Measurements from ENCODE around the gene MANEA. TPM values are rescaled to one million over a fixed set of nuclear protein-coding genes. Genes with fewer than 3 reads are reported as not detected.

Gene MANEA
- polyA plus RNA-seq, 1 donor (not counting 4 experiments of a cell fraction or from before 2014, with no cell fraction given) = 10.8 TPM

- Histone ChIP-seq H3K9me3 (ENCODE audit: control insufficient read depth, low read depth, low read length) (no peaks in the 10 kb centered on the region), H3K9ac (ENCODE audit: control insufficient read depth, extremely low read depth, insufficient read depth, low read length) (no peak overlapping the region), H3K36me3 (ENCODE audit: control insufficient read depth in 2 of 2, extremely low read depth in 1 of 2, insufficient read depth in 2 of 2, low read length in 2 of 2) (no peaks in the 10 kb centered on the region), H3K27me3 (ENCODE audit: control insufficient read depth, extremely low read depth, insufficient read depth, low read length) (no peaks in the 10 kb centered on the region), H2AFZ (ENCODE audit: control insufficient read depth, low read length) (no peak overlapping the region), H3K27ac (ENCODE audit: control insufficient read depth, insufficient read depth, low read length) (no peak overlapping the region), H3K79me2 (ENCODE audit: control insufficient read depth, insufficient read depth, low read length) (peaks cover 3% of the 10 kb centered on the region), H3K4me2 (ENCODE audit: control insufficient read depth, extremely low read depth, insufficient read depth, low read depth, low read length) (no peak overlapping the region), H3K4me1 (ENCODE audit: control insufficient read depth, extremely low read depth, insufficient read depth, low read length) (no peaks in the 10 kb centered on the region), H3K9me1 (ENCODE audit: control insufficient read depth, extremely low read depth, insufficient read depth, low read length) (no peaks in the 10 kb centered on the region), H4K20me1 (ENCODE audit: control insufficient read depth, extremely low read depth, insufficient read depth, low read length) (no peaks in the 10 kb centered on the region), H3K4me3 (ENCODE audit: control insufficient read depth in 2 of 3, extremely low read depth in 1 of 3, insufficient read depth in 2 of 3, low read depth in 1 of 3, low read length in 3 of 3) (no peak overlapping the region)
- DNase-seq (ENCODE audit: low read depth, low spot score) (no peak), FAIRE-seq (no peak)
- dilution Hi-C loops (cut with MboI; ENCODE audit: extremely low pct_ligation_motif_present, low sequenced_read_pairs) = no loop called here
- TF ChIP-seq CTCF (optimal IDR thresholded peaks at IDR 0.05 in 1 of 3, IDR thresholded peaks at IDR 0.05 in 1 of 3, conservative IDR thresholded peaks at IDR 0.05 in 1 of 3; ENCODE audit: extremely low read depth in 1 of 3, insufficient read depth in 2 of 3, low read length in 3 of 3) (no peak), EZH2 (IDR thresholded peaks at IDR 0.05; ENCODE audit: low read length) (no peak)
Measured at GRCh38 chr6:95589826-95590570, 12.7 kb downstream of the MANEA start.

GRCh38 chr6:95593025-95593424 lies 15.7 kb downstream of the MANEA start:
- Histone ChIP-seq H3K4me2 (ENCODE audit: control insufficient read depth, extremely low read depth, insufficient read depth, low read depth, low read length) (no peak overlapping the region), H3K27ac (ENCODE audit: control insufficient read depth, insufficient read depth, low read length) (no peak overlapping the region), H2AFZ (ENCODE audit: control insufficient read depth, low read length) (no peak overlapping the region), H3K27me3 (ENCODE audit: control insufficient read depth, extremely low read depth, insufficient read depth, low read length) (no peaks in the 10 kb centered on the region), H3K4me1 (ENCODE audit: control insufficient read depth, extremely low read depth, insufficient read depth, low read length) (peaks cover 10% of the 10 kb centered on the region), H3K9me1 (ENCODE audit: control insufficient read depth, extremely low read depth, insufficient read depth, low read length) (no peaks in the 10 kb centered on the region), H4K20me1 (ENCODE audit: control insufficient read depth, extremely low read depth, insufficient read depth, low read length) (no peaks in the 10 kb centered on the region), H3K36me3 (ENCODE audit: control insufficient read depth in 2 of 2, extremely low read depth in 1 of 2, insufficient read depth in 2 of 2, low read length in 2 of 2) (no peaks in the 10 kb centered on the region), H3K9me3 (ENCODE audit: control insufficient read depth, low read depth, low read length) (no peaks in the 10 kb centered on the region), H3K9ac (ENCODE audit: control insufficient read depth, extremely low read depth, insufficient read depth, low read length) (no peak overlapping the region), H3K4me3 (ENCODE audit: control insufficient read depth in 2 of 3, extremely low read depth in 1 of 3, insufficient read depth in 2 of 3, low read depth in 1 of 3, low read length in 3 of 3) (no peak overlapping the region), H3K79me2 (ENCODE audit: control insufficient read depth, insufficient read depth, low read length) (no peaks in the 10 kb centered on the region)
- FAIRE-seq (no peak), DNase-seq (ENCODE audit: low read depth, low spot score) (no peak)
- TF ChIP-seq EZH2 (IDR thresholded peaks at IDR 0.05; ENCODE audit: low read length) (no peak), CTCF (optimal IDR thresholded peaks at IDR 0.05 in 1 of 3, IDR thresholded peaks at IDR 0.05 in 1 of 3, conservative IDR thresholded peaks at IDR 0.05 in 1 of 3; ENCODE audit: extremely low read depth in 1 of 3, insufficient read depth in 2 of 3, low read length in 3 of 3) (no peak)
- dilution Hi-C loops (cut with MboI; ENCODE audit: extremely low pct_ligation_motif_present, low sequenced_read_pairs) = no loop called here

All from keratinocyte (primary cell).